ENCODE measurements around the gene LRRFIP2.
A peak's percentile ranks its signal among the peaks of the same experiment; 100 is the strongest.
"Not testable (repeated sequence)": the region's sequence is repeated elsewhere in the genome, so short reads cannot be mapped to it uniquely, and the experiment has no call there.

LRRFIP2 gene

GRCh38 chr3:37174532-37175126 lies at the start of gene LRRFIP2:
TSS of gene LRRFIP2 (minus strand) at chr3:37174582. CDS start at chr3:37148983, 25,599 bp downstream.
- peak within 1 kb of the TSS; percentile 88 for H3K4me3 ChIP-seq (ENCODE audit: low read length)
- TF ChIP-seq CTCF (conservative IDR thresholded peaks at IDR 0.05; ENCODE audit: low read length) = no peak
- DNase-seq (ENCODE audit: low read depth) = peak; percentile 85

GRCh38 chr3:37223576-37223975 lies 49.2 kb upstream of the LRRFIP2 start:
- H3K4me3 ChIP-seq (ENCODE audit: low read length) = no peak overlapping the region
- DNase-seq (ENCODE audit: low read depth) = no peak
- TF ChIP-seq CTCF (conservative IDR thresholded peaks at IDR 0.05; ENCODE audit: low read length) = no peak

GRCh38 chr3:37223141-37223558 lies 48.8 kb upstream of the LRRFIP2 start:
- TF ChIP-seq CTCF (conservative IDR thresholded peaks at IDR 0.05; ENCODE audit: low read length) = no peak
- DNase-seq (ENCODE audit: low read depth) = no peak

GRCh38 chr3:37222542-37222941 lies 48.2 kb upstream of the LRRFIP2 start:
- H3K4me3 ChIP-seq (ENCODE audit: low read length); DNase-seq (ENCODE audit: low read depth): not testable (repeated sequence)

More at GRCh38 chr3:37223141-37223558, 48.8 kb upstream of the LRRFIP2 start:
- no peak overlapping the region for H3K4me3 ChIP-seq (ENCODE audit: low read length)

GRCh38 chr3:37221407-37221806 lies 47.0 kb upstream of the LRRFIP2 start:
- peak; percentile 71 for DNase-seq (ENCODE audit: low read depth)
- TF ChIP-seq CTCF (conservative IDR thresholded peaks at IDR 0.05; ENCODE audit: low read length) = no peak

GRCh38 chr3:37219266-37219665 lies 44.9 kb upstream of the LRRFIP2 start:
- TF ChIP-seq CTCF (conservative IDR thresholded peaks at IDR 0.05; ENCODE audit: low read length) = no peak
- DNase-seq (ENCODE audit: low read depth) = no peak

More at GRCh38 chr3:37221407-37221806, 47.0 kb upstream of the LRRFIP2 start:
- H3K4me3 ChIP-seq (ENCODE audit: low read length) = no peak overlapping the region

GRCh38 chr3:37218206-37218605 lies 43.8 kb upstream of the LRRFIP2 start:
- no peak overlapping the region for H3K4me3 ChIP-seq (ENCODE audit: low read length)
- no peak for TF ChIP-seq CTCF (conservative IDR thresholded peaks at IDR 0.05; ENCODE audit: low read length)
- DNase-seq (ENCODE audit: low read depth) = no peak

More at GRCh38 chr3:37219266-37219665, 44.9 kb upstream of the LRRFIP2 start:
- no peak overlapping the region for H3K4me3 ChIP-seq (ENCODE audit: low read length)

All from AG10803 (cell line).